Germinal center (tissue), 1 donor: Measurements from ENCODE around the gene CAMKK1.
"Not testable (repeated sequence)": the region's sequence is repeated elsewhere in the genome, so short reads cannot be mapped to it uniquely, and the experiment has no call there.

Source experiments
- DNase-seq: peaks from one replicate; pipeline ENCODE4 v3.0.0; 2012; ENCODE audit warnings: mixed read lengths, low spot score

CAMKK1 gene

GRCh38 chr17:3845621-3846436 is 47.0 kb downstream of the CAMKK1 start, which contains the start of gene NCBP3:
NCBP3 (minus strand) TSS chr17:3846246; CDS start chr17:3846223, 23 bp downstream.
- DNase-seq: peak; percentile 96

GRCh38 chr17:3845291-3845620 is 47.6 kb downstream of the CAMKK1 start:
- DNase-seq: peak; percentile 40

- not testable (repeated sequence) for DNase-seq
Measured at GRCh38 chr17:3844556-3844955, 48.3 kb downstream of the CAMKK1 start.

GRCh38 chr17:3843935-3844516 is 48.8 kb downstream of the CAMKK1 start:
- peak; percentile 67 for DNase-seq

- no peak for DNase-seq
Measured at GRCh38 chr17:3838206-3838605, 54.6 kb downstream of the CAMKK1 start.

- no peak for DNase-seq
Measured at GRCh38 chr17:3836551-3836950, 56.3 kb downstream of the CAMKK1 start.

GRCh38 chr17:3835410-3836229 is 57.2 kb downstream of the CAMKK1 start:
- DNase-seq: no peak

GRCh38 chr17:3834811-3835210 is 58.0 kb downstream of the CAMKK1 start:
- no peak for DNase-seq

- no peak for DNase-seq
Measured at GRCh38 chr17:3828852-3829232, 64.0 kb downstream of the CAMKK1 start.

GRCh38 chr17:3828151-3828851 is 64.6 kb downstream of the CAMKK1 start:
- DNase-seq: no peak

GRCh38 chr17:3827124-3827773 is 65.6 kb downstream of the CAMKK1 start:
- peak; percentile 51 for DNase-seq

GRCh38 chr17:3826191-3826590 is 66.7 kb downstream of the CAMKK1 start:
- DNase-seq: no peak

GRCh38 chr17:3821101-3821500 is 71.8 kb downstream of the CAMKK1 start:
- no peak for DNase-seq

- DNase-seq: peak; percentile 49
Measured at GRCh38 chr17:3818786-3819185, 74.1 kb downstream of the CAMKK1 start.

GRCh38 chr17:3817851-3818605 is 74.8 kb downstream of the CAMKK1 start:
- no peak for DNase-seq

GRCh38 chr17:3815925-3816324 is 76.9 kb downstream of the CAMKK1 start:
- no peak for DNase-seq

- no peak for DNase-seq
Measured at GRCh38 chr17:3815122-3815521, 77.7 kb downstream of the CAMKK1 start.

- no peak for DNase-seq
Measured at GRCh38 chr17:3814361-3814760, 78.5 kb downstream of the CAMKK1 start.

GRCh38 chr17:3813171-3813570 is 79.7 kb downstream of the CAMKK1 start:
- no peak for DNase-seq

GRCh38 chr17:3812771-3813170 is 80.1 kb downstream of the CAMKK1 start:
- DNase-seq: no peak

GRCh38 chr17:3812284-3812683 is 80.6 kb downstream of the CAMKK1 start:
- DNase-seq: no peak
